Measurements from ENCODE around the gene EIF1AX. TPM values are rescaled to one million over a fixed set of nuclear protein-coding genes. Genes with fewer than 3 reads are reported as not detected.
A peak's percentile ranks its signal among the peaks of the same experiment; 100 is the strongest.

EIF1AX gene
- 56.3 TPM for total RNA-seq (ENCODE audit: unreplicated experiment)
- long read RNA-seq, full-length matches to known transcripts, result 29 of 31 reads
- long read RNA-seq, partial matches to known transcripts, result 0 of 31 reads
- long read RNA-seq, other reads (novel, unspliced or antisense), result 2 of 31 reads

- Mint-ChIP-seq H3K4me1 (ENCODE audit: unreplicated experiment) (peaks cover 4% of the 10 kb centered on the region), H3K27ac (ENCODE audit: unreplicated experiment) (peak within 1 kb of the TSS; percentile 42), H3K9me3 (ENCODE audit: unreplicated experiment) (no peaks in the 10 kb centered on the region), H3K36me3 (ENCODE audit: low read depth, unreplicated experiment) (no peaks in the 10 kb centered on the region), H3K4me3 (ENCODE audit: unreplicated experiment) (peak within 1 kb of the TSS; percentile 90), H3K27me3 (ENCODE audit: unreplicated experiment) (peaks cover 3% of the 10 kb centered on the region)
- no peak for TF ChIP-seq CTCF (IDR thresholded peaks at IDR 0.05; ENCODE audit: unreplicated experiment)
- peak; percentile 87 for DNase-seq (ENCODE audit: low spot score)
These were observed at the start of gene EIF1AX for GRCh38 chrX:20141281-20142220. EIF1AX (minus strand) TSS chrX:20141838; CDS start chrX:20141640, 198 bp downstream.

GRCh38 chrX:20189171-20189570 is 47.5 kb upstream of the EIF1AX start:
- Mint-ChIP-seq H3K4me3 (ENCODE audit: unreplicated experiment) (no peak overlapping the region), H3K36me3 (ENCODE audit: low read depth, unreplicated experiment) (peaks cover 16% of the 10 kb centered on the region), H3K9me3 (ENCODE audit: unreplicated experiment) (no peaks in the 10 kb centered on the region), H3K4me1 (ENCODE audit: unreplicated experiment) (no peaks in the 10 kb centered on the region), H3K27me3 (ENCODE audit: unreplicated experiment) (peaks cover 2% of the 10 kb centered on the region), H3K27ac (ENCODE audit: unreplicated experiment) (no peak overlapping the region)
- TF ChIP-seq CTCF (IDR thresholded peaks at IDR 0.05; ENCODE audit: unreplicated experiment), result no peak
- DNase-seq (ENCODE audit: low spot score), result no peak

GRCh38 chrX:20181598-20182329 is 40.1 kb upstream of the EIF1AX start:
- no peak for TF ChIP-seq CTCF (IDR thresholded peaks at IDR 0.05; ENCODE audit: unreplicated experiment)
- H3K27me3 Mint-ChIP-seq (ENCODE audit: unreplicated experiment), result no peaks in the 10 kb centered on the region
- no peaks in the 10 kb centered on the region for H3K4me1 Mint-ChIP-seq (ENCODE audit: unreplicated experiment)
- no peak for DNase-seq (ENCODE audit: low spot score)
- no peak overlapping the region for H3K4me3 Mint-ChIP-seq (ENCODE audit: unreplicated experiment)
- no peak overlapping the region for H3K27ac Mint-ChIP-seq (ENCODE audit: unreplicated experiment)
- H3K36me3 Mint-ChIP-seq (ENCODE audit: low read depth, unreplicated experiment), result peaks cover 8% of the 10 kb centered on the region
- no peaks in the 10 kb centered on the region for H3K9me3 Mint-ChIP-seq (ENCODE audit: unreplicated experiment)

GRCh38 chrX:20177093-20177492 is 35.5 kb upstream of the EIF1AX start:
- no peak overlapping the region for H3K4me3 Mint-ChIP-seq (ENCODE audit: unreplicated experiment)
- no peaks in the 10 kb centered on the region for H3K9me3 Mint-ChIP-seq (ENCODE audit: unreplicated experiment)
- no peak for TF ChIP-seq CTCF (IDR thresholded peaks at IDR 0.05; ENCODE audit: unreplicated experiment)
- no peaks in the 10 kb centered on the region for H3K4me1 Mint-ChIP-seq (ENCODE audit: unreplicated experiment)
- DNase-seq (ENCODE audit: low spot score), result no peak
- no peaks in the 10 kb centered on the region for H3K27me3 Mint-ChIP-seq (ENCODE audit: unreplicated experiment)
- H3K36me3 Mint-ChIP-seq (ENCODE audit: low read depth, unreplicated experiment), result peaks cover 8% of the 10 kb centered on the region
- no peak overlapping the region for H3K27ac Mint-ChIP-seq (ENCODE audit: unreplicated experiment)
